IMR-90 (cell line): ENCODE results near the gene FAM20C. TPM values are rescaled to one million over a fixed set of nuclear protein-coding genes. Genes with fewer than 3 reads are reported as not detected.

ENCODE experiments used
- ATAC-seq: fragments of 200-7000 bp; cut with Tn5 transposase; 2 replicates; pipeline ENCODE4 v1.9.1; 2020; ENCODE audit warnings: low read depth, mild to moderate bottlenecking, moderate library complexity
- BruUV-seq: library from RNA; stranded (reverse); fragments of 400-500 nt; replicated peaks from 2 replicates; lab custom pipeline; 2021; lab: Mats Ljungman, UMichigan
- CTCF ChIA-PET: fragments of 300-600 bp; formaldehyde crosslinking; extraction: SDS; loops from one replicate; lab custom pipeline; 2021; ENCODE audit warnings: antibody characterized with exemption; lab: Yijun Ruan, JAX
- POLR2A ChIA-PET: fragments of 300-600 bp; sonication (Branson Sonifier 250); formaldehyde crosslinking; loops from one replicate; lab custom pipeline; 2022; ENCODE audit warnings: antibody characterized with exemption; ENCODE audit not compliant: unreplicated experiment; lab: Charles Lee
- DNase-seq: peaks from one replicate; pipeline ENCODE4 v3.0.0; 2013
- H2AFZ ChIP-seq: replicated peaks from 2 replicates; pipeline ENCODE3; 2013; ENCODE audit warnings: low read length, mild to moderate bottlenecking; ENCODE audit not compliant: poor library complexity
- H2AK5ac ChIP-seq: 2 replicates; pipeline ENCODE4 v1.6.1; 2013; ENCODE audit warnings: low read depth, low read length, inconsistent platforms
- H2AK9ac ChIP-seq: replicated peaks from 2 replicates; pipeline ENCODE3; 2013; ENCODE audit warnings: mild to moderate bottlenecking, low read depth, low read length, moderate library complexity; ENCODE audit not compliant: poor library complexity
- H2BK120ac ChIP-seq: 2 replicates; pipeline ENCODE4 v1.6.1; 2013; ENCODE audit warnings: low read depth, low read length, inconsistent platforms
- H2BK15ac ChIP-seq: 3 replicates; pipeline ENCODE4 v1.6.1; 2013; ENCODE audit warnings: low read depth, low read length, inconsistent platforms
- H2BK20ac ChIP-seq: 2 replicates; pipeline ENCODE4 v1.6.1; 2013; ENCODE audit warnings: low read depth, mild to moderate bottlenecking, inconsistent platforms, low read length, moderate library complexity
- H2BK5ac ChIP-seq: 2 replicates; pipeline ENCODE4 v1.6.1; 2013; ENCODE audit warnings: mild to moderate bottlenecking, low read depth, low read length, inconsistent platforms; ENCODE audit not compliant: poor library complexity, severe bottlenecking
- H3K14ac ChIP-seq: replicated peaks from 2 replicates; pipeline ENCODE4 v1.6.1; 2013; ENCODE audit warnings: low read depth, low read length, inconsistent platforms
- H3K18ac ChIP-seq: 2 replicates; pipeline ENCODE4 v1.6.1; 2013; ENCODE audit warnings: low read depth, low read length, control low read depth
- H3K23ac ChIP-seq: 2 replicates; pipeline ENCODE4 v1.6.1; 2013; ENCODE audit warnings: low read depth, low read length, inconsistent platforms
- H3K27ac ChIP-seq: 2 replicates; pipeline ENCODE4 v1.5.1; 2013; ENCODE audit warnings: mild to moderate bottlenecking, control low read depth, low read length; ENCODE audit not compliant: insufficient read depth
- H3K27me3 ChIP-seq: 2 replicates; pipeline ENCODE4 v1.6.1; 2013; ENCODE audit warnings: low read length; ENCODE audit not compliant: control insufficient read depth, insufficient read depth
- H3K36me3 ChIP-seq: 2 replicates; pipeline ENCODE4 v1.6.1; 2013; ENCODE audit warnings: low read length, mixed read lengths; ENCODE audit not compliant: control insufficient read depth, insufficient read depth
- H3K4ac ChIP-seq: 2 replicates; pipeline ENCODE4 v1.6.1; 2013; ENCODE audit warnings: low read depth, low read length, inconsistent platforms
- H3K4me1 ChIP-seq: 2 replicates; pipeline ENCODE4 v1.6.1; 2013; ENCODE audit warnings: low read length, mixed read lengths; ENCODE audit not compliant: control insufficient read depth, insufficient read depth
- H3K4me2 ChIP-seq: 2 replicates; pipeline ENCODE4 v1.6.1; 2013; ENCODE audit warnings: low read depth, mild to moderate bottlenecking, control low read depth, low read length, moderate library complexity
- H3K4me3 ChIP-seq: 2 replicates; pipeline ENCODE4 v1.5.1; 2013; ENCODE audit warnings: low read depth, mild to moderate bottlenecking, control low read depth, low read length, moderate library complexity; ENCODE audit not compliant: insufficient read depth
- H3K56ac ChIP-seq: 2 replicates; pipeline ENCODE4 v1.6.1; 2013; ENCODE audit warnings: low read length, inconsistent platforms; ENCODE audit not compliant: insufficient read depth; ENCODE audit errors: extremely low read depth
- H3K79me1 ChIP-seq, 2 experiments: 2 replicates each; pipeline ENCODE4 v1.6.1; 2013; ENCODE audit warnings: low read length in 2 of 2, inconsistent platforms in 1 of 2, low read depth in 1 of 2
- H3K9ac ChIP-seq: 2 replicates; pipeline ENCODE4 v1.6.1; 2013; ENCODE audit warnings: low read depth, low read length, control low read depth
- H3K9me1 ChIP-seq: 2 replicates; pipeline ENCODE4 v1.6.1; 2013; ENCODE audit warnings: low read length, inconsistent platforms; ENCODE audit not compliant: insufficient read depth
- H3K9me3 ChIP-seq: 2 replicates; pipeline ENCODE4 v1.6.1; 2013; ENCODE audit warnings: low read length; ENCODE audit not compliant: control insufficient read depth, insufficient read depth
- H4K20me1 ChIP-seq: 2 replicates; pipeline ENCODE4 v1.6.1; 2013; ENCODE audit warnings: low read length, inconsistent platforms; ENCODE audit not compliant: insufficient read depth
- H4K5ac ChIP-seq: 2 replicates; pipeline ENCODE4 v1.6.1; 2013; ENCODE audit warnings: mild to moderate bottlenecking, low read depth, low read length, control low read depth
- H4K8ac ChIP-seq, 2 experiments: 2 replicates each; pipeline ENCODE4 v1.6.1; 2013; ENCODE audit warnings: low read depth in 2 of 2, low read length in 2 of 2, control low read depth in 1 of 2, inconsistent platforms in 1 of 2
- H4K91ac ChIP-seq: 2 replicates; pipeline ENCODE4 v1.6.1; 2013; ENCODE audit warnings: low read depth, low read length, inconsistent platforms; ENCODE audit not compliant: insufficient read depth
- RFX5 ChIP-seq: IDR thresholded peaks from 2 replicates; pipeline ENCODE4 v1.8.0; 2012; ENCODE audit warnings: low read depth, mild to moderate bottlenecking, low read length, moderate library complexity
- WGBS, 2 experiments: methylation state at CpG; one replicate each; pipeline versions ENCODE4 v1.1.5 to v1.1.7; 2013; ENCODE audit warnings: missing lambda C conversion rate in 2 of 2; ENCODE audit not compliant: insufficient read length in 1 of 2; ENCODE audit errors: extremely low coverage in 2 of 2; 5-methylcytosine and 5-hydroxymethylcytosine counted together
- dilution Hi-C: fragments of 300-500 bp; cut with HindIII; formaldehyde crosslinking; loops from one replicate; pipeline ENCODE4 v1.14.3; 2018; ENCODE audit warnings: low sequenced_read_pairs; ENCODE audit not compliant: unreplicated experiment
- in situ Hi-C: fragments of 300-500 bp; cut with MboI; formaldehyde crosslinking; loops from 3 replicates; pipeline ENCODE4 v1.14.3; 2019; ENCODE audit warnings: low sequenced_read_pairs, inconsistent platforms, mixed read lengths
- intact Hi-C: fragments of 100-400 bp; cut with micrococcal nuclease; formaldehyde crosslinking; loops from 2 replicates; pipeline ENCODE4 v1.10.0; 2022
- polyA plus RNA-seq, 3 experiments: library from polyadenylated mRNA; depleted of rRNA; stranded (reverse); fragments of >200 nt; gene quantifications; 2 replicates each; pipeline ENCODE4 v1.2.3, GENCODE V29; 2012; ENCODE audit warnings: low replicate concordance in 1 of 3
- total RNA-seq: library from RNA; depleted of rRNA; stranded (reverse); fragments of >200 nt; gene quantifications from 2 replicates; pipeline ENCODE4 v1.2.3, GENCODE V29; 2012
- TF ChIP-seq, protein P1 (sequence below): fragments of 150-350 bp; IDR thresholded peaks from 2 replicates; pipeline ENCODE4 v1.6.1; 2017; ENCODE audit warnings: mild to moderate bottlenecking, antibody characterized with exemption, low read length, low read depth

The FAM20C gene
- total and polyA plus RNA-seq, 2 of the 4 experiments (the other 2 are of a cell fraction), result 7.7 to 36.6 TPM

- Histone ChIP-seq H4K5ac (peak overlapping the region; percentile 93), H3K14ac (peak overlapping the region; percentile 42), H3K56ac (peak overlapping the region; percentile 60; the same call in 1 of the 2 replicates), H3K4me2 (peak overlapping the region; percentile 43), H3K36me3 (no peaks in the 10 kb centered on the region), H4K91ac (peak overlapping the region; percentile 92), H3K9ac (peak overlapping the region; percentile 36), H3K23ac (peak overlapping the region; percentile 30; the same call in 1 of the 2 replicates), H4K20me1 (no peaks in the 10 kb centered on the region), H3K4ac (peak overlapping the region; percentile 95), H3K27ac (peak overlapping the region; percentile 60), H2AFZ (peak overlapping the region; percentile 96), H2AK9ac (peak overlapping the region; percentile 92), H3K9me1 (peaks cover 5% of the 10 kb centered on the region), H2BK20ac (no peak overlapping the region), H3K27me3 (no peaks in the 10 kb centered on the region), H4K8ac (peak overlapping the region; percentile 55 to 96), H3K9me3 (no peaks in the 10 kb centered on the region), H3K79me1 (peaks cover 0 to 6% of the 10 kb centered on the region in 2 experiments; a peak in 2 of 4 replicates), H2BK120ac (peak overlapping the region; percentile 42), H3K4me1 (peaks cover 7% of the 10 kb centered on the region), H3K4me3 (peak overlapping the region; percentile 78), H3K18ac (peak overlapping the region; percentile 22), H2AK5ac (peak overlapping the region; percentile 94), H2BK15ac (peak overlapping the region; percentile 57; the same call in 1 of the 3 replicates), H2BK5ac (peak overlapping the region; percentile 73)
- in situ Hi-C loops (no loop called here), dilution Hi-C loops (no loop called here), intact Hi-C loops (no loop called here)
- ChIA-PET CTCF (interaction anchor here (0.7 kb wide), 1 partner anchor 85 kb away, joined by 3 read pairs; no protein-coding TSS in a partner anchor), POLR2A (interaction anchor here (0.6 kb wide), 1 partner anchor 36 kb away, joined by 5 read pairs; no protein-coding TSS in a partner anchor)
- ATAC-seq (peak; percentile 1), DNase-seq (no peak)
- TF ChIP-seq, protein P1, sequence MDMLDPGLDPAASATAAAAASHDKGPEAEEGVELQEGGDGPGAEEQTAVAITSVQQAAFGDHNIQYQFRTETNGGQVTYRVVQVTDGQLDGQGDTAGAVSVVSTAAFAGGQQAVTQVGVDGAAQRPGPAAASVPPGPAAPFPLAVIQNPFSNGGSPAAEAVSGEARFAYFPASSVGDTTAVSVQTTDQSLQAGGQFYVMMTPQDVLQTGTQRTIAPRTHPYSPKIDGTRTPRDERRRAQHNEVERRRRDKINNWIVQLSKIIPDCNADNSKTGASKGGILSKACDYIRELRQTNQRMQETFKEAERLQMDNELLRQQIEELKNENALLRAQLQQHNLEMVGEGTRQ, result no peak
- 0 out of 2 replicates have a peak, but pooled peaks have one; percentile 18 for TF ChIP-seq RFX5
- 35% methylated on average over 14 of the region's 41 CpGs; no CpG with 5 or more reads in 1 of the 2 experiments for WGBS, 2 experiments
- BruUV-seq, result no TSS peak
These were observed 42.4 kb upstream of the FAM20C start for GRCh38 chr7:149791-150636.
